HEK293 (cell line): ENCODE data around the gene VASH2.
A peak's percentile ranks its signal among the peaks of the same experiment; 100 is the strongest.
"Not testable (repeated sequence)": the region's sequence is repeated elsewhere in the genome, so short reads cannot be mapped to it uniquely, and the experiment has no call there.

Experiments used
- CTCF ChIA-PET: fragments of 350-600 bp; formaldehyde crosslinking; extraction: SDS; loops from one replicate; lab custom pipeline; 2021; ENCODE audit warnings: antibody characterized with exemption; lab: Yijun Ruan, JAX
- POLR2A ChIA-PET: fragments of 300-600 bp; formaldehyde crosslinking; extraction: SDS; loops from one replicate; lab custom pipeline; 2020; ENCODE audit warnings: antibody characterized with exemption, inconsistent platforms; lab: Yijun Ruan, JAX
- H3K27ac ChIP-seq: fragments of 200-500 bp; sonication (Bioruptor generic); 2 replicates; pipeline ENCODE4 v1.5.1; 2014; ENCODE audit warnings: low read depth, low read length, control low read depth, inconsistent platforms; ENCODE audit errors: extremely low read depth
- H3K36me3 ChIP-seq, 2 experiments: fragments of 200-500 bp in 1 of 2; sonication (Bioruptor generic) in 1 of 2; 1 replicate in 1 of 2; 2 replicates in 1 of 2; pipeline ENCODE4 v1.5.1; 2014 to 2017; ENCODE audit warnings: inconsistent platforms in 2 of 2, low read length in 2 of 2; ENCODE audit not compliant: control insufficient read depth in 2 of 2, insufficient read depth in 1 of 2
- H3K4me1 ChIP-seq: fragments of 200-500 bp; sonication (Bioruptor generic); 2 replicates; pipeline ENCODE4 v1.5.1; 2014; ENCODE audit warnings: mild to moderate bottlenecking, low read length, inconsistent platforms; ENCODE audit not compliant: control insufficient read depth, insufficient read depth
- H3K4me3 ChIP-seq: 2 replicates; pipeline ENCODE4 v1.5.1; 2011; ENCODE audit warnings: low read depth, mild to moderate bottlenecking, control low read depth, low read length, moderate library complexity
- H3K9me3 ChIP-seq: fragments of 200-500 bp; sonication (Bioruptor generic); 2 replicates; pipeline ENCODE4 v1.5.1; 2014; ENCODE audit warnings: low read depth, low read length, inconsistent platforms; ENCODE audit not compliant: control insufficient read depth, insufficient read depth
- SCRT1 ChIP-seq: fragments of 450-650 bp; formaldehyde crosslinking; IDR thresholded peaks from 2 replicates; pipeline ENCODE4 v1.5.1; 2016; ENCODE audit warnings: missing biosample characterization, missing genetic modification characterization, borderline replicate concordance
- WT1 ChIP-seq: fragments of 450-650 bp; formaldehyde crosslinking; IDR thresholded peaks from 2 replicates; pipeline ENCODE4 v1.5.1; 2016; ENCODE audit warnings: missing biosample characterization, missing genetic modification characterization
- ZBTB48 ChIP-seq: fragments of 450-650 bp; formaldehyde crosslinking; IDR thresholded peaks from 2 replicates; pipeline ENCODE4 v1.5.1; 2016; ENCODE audit warnings: missing biosample characterization, missing genetic modification characterization
- ZEB2 ChIP-seq: fragments of 450-650 bp; formaldehyde crosslinking; IDR thresholded peaks from 2 replicates; pipeline ENCODE4 v1.5.1; 2016; ENCODE audit warnings: missing biosample characterization, missing genetic modification characterization
- ZFP41 ChIP-seq: fragments of 450-650 bp; formaldehyde crosslinking; IDR thresholded peaks from 2 replicates; pipeline ENCODE4 v1.5.1; 2016; ENCODE audit warnings: missing biosample characterization, missing genetic modification characterization, borderline replicate concordance
- ZNF169 ChIP-seq: fragments of 450-650 bp; formaldehyde crosslinking; IDR thresholded peaks from 2 replicates; pipeline ENCODE4 v1.5.1; 2016; ENCODE audit warnings: missing biosample characterization, missing genetic modification characterization
- ZNF175 ChIP-seq: fragments of 450-650 bp; formaldehyde crosslinking; IDR thresholded peaks from 2 replicates; pipeline ENCODE4 v1.5.1; 2016; ENCODE audit warnings: missing biosample characterization, missing genetic modification characterization
- ZNF211 ChIP-seq: fragments of 450-650 bp; formaldehyde crosslinking; IDR thresholded peaks from 2 replicates; pipeline ENCODE4 v1.5.1; 2016; ENCODE audit warnings: low read depth, missing biosample characterization, missing genetic modification characterization
- ZNF311 ChIP-seq: fragments of 450-650 bp; formaldehyde crosslinking; IDR thresholded peaks from 2 replicates; pipeline ENCODE4 v1.5.1; 2017; ENCODE audit warnings: missing biosample characterization, missing genetic modification characterization, borderline replicate concordance
- ZNF362 ChIP-seq: fragments of 450-650 bp; formaldehyde crosslinking; IDR thresholded peaks from 2 replicates; pipeline ENCODE4 v1.5.1; 2016; ENCODE audit warnings: missing biosample characterization, missing genetic modification characterization
- ZNF426 ChIP-seq: fragments of 450-650 bp; formaldehyde crosslinking; IDR thresholded peaks from 2 replicates; pipeline ENCODE4 v1.5.1; 2017; ENCODE audit warnings: missing biosample characterization, missing genetic modification characterization, mild to moderate bottlenecking, inconsistent platforms, moderate library complexity
- ZNF624 ChIP-seq: fragments of 450-650 bp; formaldehyde crosslinking; IDR thresholded peaks from 2 replicates; pipeline ENCODE4 v1.5.1; 2017; ENCODE audit warnings: missing biosample characterization, missing genetic modification characterization
- ZNF664 ChIP-seq: fragments of 450-650 bp; formaldehyde crosslinking; IDR thresholded peaks from 2 replicates; pipeline ENCODE4 v1.5.1; 2016; ENCODE audit warnings: missing biosample characterization, missing genetic modification characterization
- ZNF785 ChIP-seq: fragments of 450-650 bp; formaldehyde crosslinking; IDR thresholded peaks from 2 replicates; pipeline ENCODE4 v1.5.1; 2016; ENCODE audit warnings: missing biosample characterization, missing genetic modification characterization
- ZNF830 ChIP-seq: fragments of 450-650 bp; IDR thresholded peaks from 2 replicates; pipeline ENCODE4 v1.5.0; 2018; ENCODE audit warnings: missing biosample characterization, missing genetic modification characterization, low read depth, mild to moderate bottlenecking, moderate library complexity
- ZSCAN30 ChIP-seq: fragments of 450-650 bp; IDR thresholded peaks from 2 replicates; pipeline ENCODE4 v1.5.1; 2018; ENCODE audit warnings: missing biosample characterization, mild to moderate bottlenecking, missing genetic modification characterization, moderate library complexity
- TF ChIP-seq, protein P1 (sequence below): fragments of 450-650 bp; formaldehyde crosslinking; IDR thresholded peaks from 2 replicates; pipeline ENCODE4 v1.5.1; 2016; ENCODE audit warnings: missing biosample characterization, missing genetic modification characterization
- TF ChIP-seq, protein P2 (sequence below): fragments of 450-650 bp; formaldehyde crosslinking; IDR thresholded peaks from 2 replicates; pipeline ENCODE4 v1.5.1; 2016; ENCODE audit warnings: missing biosample characterization, missing genetic modification characterization
- TF ChIP-seq, protein P3 (sequence below): fragments of 450-650 bp; formaldehyde crosslinking; IDR thresholded peaks from 2 replicates; pipeline ENCODE4 v1.5.1; 2016; ENCODE audit warnings: missing biosample characterization, missing genetic modification characterization
- TF ChIP-seq, protein P4 (sequence below): fragments of 450-650 bp; formaldehyde crosslinking; IDR thresholded peaks from 2 replicates; pipeline ENCODE4 v1.5.1; 2016; ENCODE audit warnings: missing biosample characterization, missing genetic modification characterization, borderline replicate concordance

The VASH2 gene

DNA sequence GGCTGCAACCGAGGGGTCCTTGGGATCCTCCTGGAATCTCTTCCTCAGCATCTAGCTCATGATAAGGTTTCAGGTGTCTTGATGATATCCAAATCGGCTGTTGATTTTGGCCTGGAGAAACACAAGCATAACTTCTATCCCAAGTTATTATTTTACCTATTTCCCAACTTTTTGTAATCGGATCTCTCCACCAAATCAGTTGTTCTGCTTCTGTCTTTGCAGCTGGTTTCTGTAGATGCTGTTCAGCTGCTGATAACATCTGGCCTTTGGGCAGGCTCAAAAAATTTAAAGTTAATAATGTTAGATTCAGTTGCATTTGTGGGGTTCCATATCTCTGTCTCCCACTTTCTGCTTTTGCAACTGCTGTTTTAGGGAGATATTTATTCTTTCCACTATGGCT, 76.7 kb downstream of the VASH2 start:
- H3K4me1 ChIP-seq, H3K4me3 ChIP-seq, H3K36me3 ChIP-seq, H3K27ac ChIP-seq, H3K9me3 ChIP-seq, POLR2A ChIA-PET, CTCF ChIA-PET: not testable (repeated sequence)
- TF ChIP-seq SCRT1 (tag by site-specific recombination), result 0 out of 2 replicates have a peak, but pooled peaks have one; percentile 12

GRCh38 chr1:213032651-213033050, 82.3 kb downstream of the VASH2 start:
- no peaks in the 10 kb centered on the region for H3K4me1 ChIP-seq
- H3K4me3 ChIP-seq, result no peak overlapping the region
- H3K27ac ChIP-seq, result no peak overlapping the region
- no peaks in the 10 kb centered on the region for H3K9me3 ChIP-seq
- TF ChIP-seq ZNF211 (tag by site-specific recombination) (no peak), ZNF624 (tag by site-specific recombination) (no peak), ZNF426 (tag by site-specific recombination) (no peak), ZBTB48 (tag by site-specific recombination) (no peak), ZNF785 (tag by site-specific recombination) (no peak), ZSCAN30 (tag by site-specific recombination) (no peak), ZNF169 (tag by site-specific recombination) (no peak), ZNF311 (tag by site-specific recombination) (no peak), WT1 (tag by site-specific recombination) (no peak), ZNF664 (tag by site-specific recombination) (no peak), ZFP41 (tag by site-specific recombination) (no peak), ZNF175 (tag by site-specific recombination) (no peak), ZNF362 (tag by site-specific recombination) (no peak), ZNF830 (tag by site-specific recombination) (no peak), ZEB2 (tag by site-specific recombination) (no peak)
- TF ChIP-seq, protein P1, sequence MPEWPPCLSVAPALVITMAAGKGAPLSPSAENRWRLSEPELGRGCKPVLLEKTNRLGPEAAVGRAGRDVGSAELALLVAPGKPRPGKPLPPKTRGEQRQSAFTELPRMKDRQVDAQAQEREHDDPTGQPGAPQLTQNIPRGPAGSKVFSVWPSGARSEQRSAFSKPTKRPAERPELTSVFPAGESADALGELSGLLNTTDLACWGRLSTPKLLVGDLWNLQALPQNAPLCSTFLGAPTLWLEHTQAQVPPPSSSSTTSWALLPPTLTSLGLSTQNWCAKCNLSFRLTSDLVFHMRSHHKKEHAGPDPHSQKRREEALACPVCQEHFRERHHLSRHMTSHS (tag by site-specific recombination), result no peak
- TF ChIP-seq, protein P2, sequence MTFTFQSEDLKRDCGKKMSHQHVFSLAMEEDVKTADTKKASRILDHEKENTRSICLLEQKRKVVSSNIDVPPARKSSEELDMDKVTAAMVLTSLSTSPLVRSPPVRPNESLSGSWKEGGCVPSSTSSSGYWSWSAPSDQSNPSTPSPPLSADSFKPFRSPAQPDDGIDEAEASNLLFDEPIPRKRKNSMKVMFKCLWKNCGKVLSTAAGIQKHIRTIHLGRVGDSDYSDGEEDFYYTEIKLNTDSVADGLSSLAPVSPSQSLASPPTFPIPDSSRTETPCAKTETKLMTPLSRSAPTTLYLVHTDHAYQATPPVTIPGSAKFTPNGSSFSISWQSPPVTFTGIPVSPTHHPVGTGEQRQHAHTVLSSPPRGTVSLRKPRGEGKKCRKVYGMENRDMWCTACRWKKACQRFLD (tag by site-specific recombination), result no peak
- TF ChIP-seq, protein P3, sequence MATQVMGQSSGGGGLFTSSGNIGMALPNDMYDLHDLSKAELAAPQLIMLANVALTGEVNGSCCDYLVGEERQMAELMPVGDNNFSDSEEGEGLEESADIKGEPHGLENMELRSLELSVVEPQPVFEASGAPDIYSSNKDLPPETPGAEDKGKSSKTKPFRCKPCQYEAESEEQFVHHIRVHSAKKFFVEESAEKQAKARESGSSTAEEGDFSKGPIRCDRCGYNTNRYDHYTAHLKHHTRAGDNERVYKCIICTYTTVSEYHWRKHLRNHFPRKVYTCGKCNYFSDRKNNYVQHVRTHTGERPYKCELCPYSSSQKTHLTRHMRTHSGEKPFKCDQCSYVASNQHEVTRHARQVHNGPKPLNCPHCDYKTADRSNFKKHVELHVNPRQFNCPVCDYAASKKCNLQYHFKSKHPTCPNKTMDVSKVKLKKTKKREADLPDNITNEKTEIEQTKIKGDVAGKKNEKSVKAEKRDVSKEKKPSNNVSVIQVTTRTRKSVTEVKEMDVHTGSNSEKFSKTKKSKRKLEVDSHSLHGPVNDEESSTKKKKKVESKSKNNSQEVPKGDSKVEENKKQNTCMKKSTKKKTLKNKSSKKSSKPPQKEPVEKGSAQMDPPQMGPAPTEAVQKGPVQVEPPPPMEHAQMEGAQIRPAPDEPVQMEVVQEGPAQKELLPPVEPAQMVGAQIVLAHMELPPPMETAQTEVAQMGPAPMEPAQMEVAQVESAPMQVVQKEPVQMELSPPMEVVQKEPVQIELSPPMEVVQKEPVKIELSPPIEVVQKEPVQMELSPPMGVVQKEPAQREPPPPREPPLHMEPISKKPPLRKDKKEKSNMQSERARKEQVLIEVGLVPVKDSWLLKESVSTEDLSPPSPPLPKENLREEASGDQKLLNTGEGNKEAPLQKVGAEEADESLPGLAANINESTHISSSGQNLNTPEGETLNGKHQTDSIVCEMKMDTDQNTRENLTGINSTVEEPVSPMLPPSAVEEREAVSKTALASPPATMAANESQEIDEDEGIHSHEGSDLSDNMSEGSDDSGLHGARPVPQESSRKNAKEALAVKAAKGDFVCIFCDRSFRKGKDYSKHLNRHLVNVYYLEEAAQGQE (tag by site-specific recombination), result no peak
- TF ChIP-seq, protein P4, sequence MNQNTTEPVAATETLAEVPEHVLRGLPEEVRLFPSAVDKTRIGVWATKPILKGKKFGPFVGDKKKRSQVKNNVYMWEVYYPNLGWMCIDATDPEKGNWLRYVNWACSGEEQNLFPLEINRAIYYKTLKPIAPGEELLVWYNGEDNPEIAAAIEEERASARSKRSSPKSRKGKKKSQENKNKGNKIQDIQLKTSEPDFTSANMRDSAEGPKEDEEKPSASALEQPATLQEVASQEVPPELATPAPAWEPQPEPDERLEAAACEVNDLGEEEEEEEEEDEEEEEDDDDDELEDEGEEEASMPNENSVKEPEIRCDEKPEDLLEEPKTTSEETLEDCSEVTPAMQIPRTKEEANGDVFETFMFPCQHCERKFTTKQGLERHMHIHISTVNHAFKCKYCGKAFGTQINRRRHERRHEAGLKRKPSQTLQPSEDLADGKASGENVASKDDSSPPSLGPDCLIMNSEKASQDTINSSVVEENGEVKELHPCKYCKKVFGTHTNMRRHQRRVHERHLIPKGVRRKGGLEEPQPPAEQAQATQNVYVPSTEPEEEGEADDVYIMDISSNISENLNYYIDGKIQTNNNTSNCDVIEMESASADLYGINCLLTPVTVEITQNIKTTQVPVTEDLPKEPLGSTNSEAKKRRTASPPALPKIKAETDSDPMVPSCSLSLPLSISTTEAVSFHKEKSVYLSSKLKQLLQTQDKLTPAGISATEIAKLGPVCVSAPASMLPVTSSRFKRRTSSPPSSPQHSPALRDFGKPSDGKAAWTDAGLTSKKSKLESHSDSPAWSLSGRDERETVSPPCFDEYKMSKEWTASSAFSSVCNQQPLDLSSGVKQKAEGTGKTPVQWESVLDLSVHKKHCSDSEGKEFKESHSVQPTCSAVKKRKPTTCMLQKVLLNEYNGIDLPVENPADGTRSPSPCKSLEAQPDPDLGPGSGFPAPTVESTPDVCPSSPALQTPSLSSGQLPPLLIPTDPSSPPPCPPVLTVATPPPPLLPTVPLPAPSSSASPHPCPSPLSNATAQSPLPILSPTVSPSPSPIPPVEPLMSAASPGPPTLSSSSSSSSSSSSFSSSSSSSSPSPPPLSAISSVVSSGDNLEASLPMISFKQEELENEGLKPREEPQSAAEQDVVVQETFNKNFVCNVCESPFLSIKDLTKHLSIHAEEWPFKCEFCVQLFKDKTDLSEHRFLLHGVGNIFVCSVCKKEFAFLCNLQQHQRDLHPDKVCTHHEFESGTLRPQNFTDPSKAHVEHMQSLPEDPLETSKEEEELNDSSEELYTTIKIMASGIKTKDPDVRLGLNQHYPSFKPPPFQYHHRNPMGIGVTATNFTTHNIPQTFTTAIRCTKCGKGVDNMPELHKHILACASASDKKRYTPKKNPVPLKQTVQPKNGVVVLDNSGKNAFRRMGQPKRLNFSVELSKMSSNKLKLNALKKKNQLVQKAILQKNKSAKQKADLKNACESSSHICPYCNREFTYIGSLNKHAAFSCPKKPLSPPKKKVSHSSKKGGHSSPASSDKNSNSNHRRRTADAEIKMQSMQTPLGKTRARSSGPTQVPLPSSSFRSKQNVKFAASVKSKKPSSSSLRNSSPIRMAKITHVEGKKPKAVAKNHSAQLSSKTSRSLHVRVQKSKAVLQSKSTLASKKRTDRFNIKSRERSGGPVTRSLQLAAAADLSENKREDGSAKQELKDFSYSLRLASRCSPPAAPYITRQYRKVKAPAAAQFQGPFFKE (tag by site-specific recombination), result no peak
- ChIA-PET CTCF (interaction anchor here (0.8 kb wide), 1 partner anchor 38 kb away, joined by 3 read pairs; no protein-coding TSS in a partner anchor), POLR2A (no interaction called here)
- H3K36me3 ChIP-seq, result no peaks in the 10 kb centered on the region
